Activated CD4-positive, alpha-beta T cell treated with anti-CD3 and anti-CD28 coated beads, Interleukin-2, amount 10 ng/mL, durations not matched to agents 7 days and 5 days (primary cell): ENCODE data around the gene MPZL2. TPM values are rescaled to one million over a fixed set of nuclear protein-coding genes. Genes with fewer than 3 reads are reported as not detected.

Source experiments
- CTCF ChIA-PET: fragments of 350-600 bp; sonication (Branson Sonifier 250); formaldehyde crosslinking; loops from one replicate; lab custom pipeline; 2021; ENCODE audit warnings: antibody characterized with exemption; lab: Charles Lee
- POLR2A ChIA-PET: fragments of 350-600 bp; sonication (Branson Sonifier 250); formaldehyde crosslinking; loops from one replicate; lab custom pipeline; 2021; ENCODE audit warnings: antibody characterized with exemption; lab: Charles Lee
- DNase-seq: peaks from one replicate; pipeline ENCODE4 v3.0.0-alpha.2; 2020
- H3K27ac Mint-ChIP-seq: one replicate; pipeline ENCODE4 v1.8.0; 2021; ENCODE audit warnings: mild to moderate bottlenecking, moderate library complexity, mixed read lengths
- H3K27me3 Mint-ChIP-seq: one replicate; pipeline ENCODE4 v1.8.0; 2021; ENCODE audit warnings: mixed read lengths
- H3K36me3 Mint-ChIP-seq: one replicate; pipeline ENCODE4 v1.8.0; 2021; ENCODE audit warnings: low read depth, mixed read lengths
- H3K4me1 Mint-ChIP-seq: one replicate; pipeline ENCODE4 v1.8.0; 2021; ENCODE audit warnings: mixed read lengths
- H3K4me3 Mint-ChIP-seq: one replicate; pipeline ENCODE4 v1.8.0; 2021; ENCODE audit warnings: mild to moderate bottlenecking, moderate library complexity, mixed read lengths
- H3K9me3 Mint-ChIP-seq: one replicate; pipeline ENCODE4 v1.8.0; 2021; ENCODE audit warnings: mixed read lengths
- total RNA-seq, 2 experiments: library from RNA; stranded (reverse); gene quantifications; one replicate each; pipeline ENCODE4 v1.2.3, GENCODE V29; 2021

Gene MPZL2
- total RNA-seq, 2 experiments from 2014 or later: 5.5 to 6.0 TPM

GRCh38 chr11:118226781-118227180, 37.3 kb downstream of the MPZL2 start:
- H3K9me3 Mint-ChIP-seq: peaks cover 5% of the 10 kb centered on the region
- H3K27ac Mint-ChIP-seq: no peak overlapping the region
- DNase-seq: peak; percentile 45
- ChIA-PET POLR2A (interaction anchor here (0.6 to 1.2 kb wide), 2 partner anchors 12 to 1456 kb away, joined by 5 to 6 read pairs; no protein-coding TSS in a partner anchor), CTCF (interaction anchor here (0.8 to 3.9 kb wide), 8 partner anchors 10 to 41 kb away, joined by 3 to 18 read pairs (median 6); no protein-coding TSS in a partner anchor)
- peaks cover 52% of the 10 kb centered on the region for H3K4me1 Mint-ChIP-seq
- no peaks in the 10 kb centered on the region for H3K27me3 Mint-ChIP-seq
- peaks cover 63% of the 10 kb centered on the region for H3K36me3 Mint-ChIP-seq
- peak overlapping the region; percentile 36 for H3K4me3 Mint-ChIP-seq

GRCh38 chr11:118226296-118226695, 37.8 kb downstream of the MPZL2 start:
- ChIA-PET POLR2A (interaction anchor here (0.6 to 1.2 kb wide), 2 partner anchors 13 to 1455 kb away, joined by 5 to 6 read pairs; no protein-coding TSS in a partner anchor), CTCF (interaction anchor here (0.9 to 3.9 kb wide), 10 partner anchors 10 to 116 kb away, joined by 4 to 18 read pairs (median 7); partner anchors contain the start of gene CD3D)
- Mint-ChIP-seq H3K27ac (no peak overlapping the region), H3K9me3 (peaks cover 5% of the 10 kb centered on the region), H3K27me3 (no peaks in the 10 kb centered on the region), H3K36me3 (peaks cover 68% of the 10 kb centered on the region), H3K4me3 (peak overlapping the region; percentile 36), H3K4me1 (peaks cover 57% of the 10 kb centered on the region)
- no peak for DNase-seq

- Mint-ChIP-seq H3K27ac (no peak within 1 kb of the TSS), H3K9me3 (peaks cover 5% of the 10 kb centered on the region), H3K27me3 (no peaks in the 10 kb centered on the region), H3K4me3 (peak within 1 kb of the TSS; percentile 85), H3K4me1 (peaks cover 73% of the 10 kb centered on the region), H3K36me3 (peaks cover 78% of the 10 kb centered on the region)
- POLR2A ChIA-PET: interaction anchor here (0.8 to 1.4 kb wide), 6 partner anchors 8 to 81 kb away, joined by 3 to 9 read pairs (median 6); partner anchors contain the start of gene MPZL3
- CTCF ChIA-PET: interaction anchor here (0.9 to 3.9 kb wide), 11 partner anchors 11 to 118 kb away, joined by 3 to 18 read pairs (median 4); partner anchors contain the start of genes CD3D and MPZL3
- DNase-seq: peak; percentile 88
Measured at GRCh38 chr11:118224511-118225188, 39.4 kb downstream of the MPZL2 start, which contains the start of gene JAML. JAML (minus strand) TSS chr11:118225011; CDS start chr11:118214866, 10,145 bp downstream.

DNA sequence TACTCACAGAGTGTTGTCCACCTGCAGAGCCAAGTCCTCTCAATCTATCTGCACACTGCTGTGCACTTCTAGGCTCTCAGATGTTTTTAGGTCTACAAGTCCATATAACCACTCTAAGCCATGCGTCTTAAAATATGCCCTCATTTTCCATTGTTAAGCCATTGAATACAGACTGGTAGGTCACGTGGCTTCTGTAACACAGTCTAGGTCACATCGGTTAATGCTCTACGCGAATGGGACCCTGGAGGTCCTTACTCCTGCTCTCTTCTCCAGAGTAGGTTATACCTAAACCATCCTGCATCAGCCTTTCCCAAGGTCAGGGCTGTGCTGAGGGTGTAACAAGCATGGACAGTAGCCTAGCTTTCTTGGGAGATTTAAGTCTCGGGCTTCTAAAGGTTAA, 40.1 kb downstream of the MPZL2 start:
- peaks cover 78% of the 10 kb centered on the region for H3K36me3 Mint-ChIP-seq
- peaks cover 80% of the 10 kb centered on the region for H3K4me1 Mint-ChIP-seq
- no peak overlapping the region for H3K27ac Mint-ChIP-seq
- ChIA-PET POLR2A (interaction anchor here (0.8 to 1.4 kb wide), 3 partner anchors 10 to 28 kb away, joined by 5 to 9 read pairs (median 7); partner anchors contain the start of gene MPZL3), CTCF (interaction anchor here (0.9 to 3.9 kb wide), 8 partner anchors 10 to 118 kb away, joined by 3 to 18 read pairs (median 4); partner anchors contain the start of genes CD3D and MPZL3)
- peaks cover 5% of the 10 kb centered on the region for H3K9me3 Mint-ChIP-seq
- H3K27me3 Mint-ChIP-seq: no peaks in the 10 kb centered on the region
- H3K4me3 Mint-ChIP-seq: peak overlapping the region; percentile 85
- peak; percentile 56 for DNase-seq

- H3K36me3 Mint-ChIP-seq: peaks cover 80% of the 10 kb centered on the region
- ChIA-PET CTCF (interaction anchor here (1.2 to 3.9 kb wide), 4 partner anchors 10 to 33 kb away, joined by 4 to 18 read pairs (median 5); partner anchors contain the start of gene MPZL3), POLR2A (interaction anchor here (1.2 kb wide), 1 partner anchor 24 kb away, joined by 7 read pairs; no protein-coding TSS in a partner anchor)
- no peak for DNase-seq
- peaks cover 82% of the 10 kb centered on the region for H3K4me1 Mint-ChIP-seq
- peaks cover 5% of the 10 kb centered on the region for H3K9me3 Mint-ChIP-seq
- no peak overlapping the region for H3K27ac Mint-ChIP-seq
- no peaks in the 10 kb centered on the region for H3K27me3 Mint-ChIP-seq
- H3K4me3 Mint-ChIP-seq: peak overlapping the region; percentile 85
Measured at GRCh38 chr11:118223570-118223969, 40.5 kb downstream of the MPZL2 start.

GRCh38 chr11:118222437-118222836, 41.7 kb downstream of the MPZL2 start:
- ChIA-PET CTCF (interaction anchor here (1.2 to 2.2 kb wide), 5 partner anchors 11 to 24 kb away, joined by 3 to 10 read pairs (median 6); no protein-coding TSS in a partner anchor), POLR2A (interaction anchor here (0.7 kb wide), 1 partner anchor 27 kb away, joined by 3 read pairs; no protein-coding TSS in a partner anchor)
- peak overlapping the region; percentile 90 for H3K27ac Mint-ChIP-seq
- peak overlapping the region; percentile 85 for H3K4me3 Mint-ChIP-seq
- peaks cover 75% of the 10 kb centered on the region for H3K36me3 Mint-ChIP-seq
- DNase-seq: no peak
- no peaks in the 10 kb centered on the region for H3K27me3 Mint-ChIP-seq
- H3K4me1 Mint-ChIP-seq: peaks cover 82% of the 10 kb centered on the region
- H3K9me3 Mint-ChIP-seq: peaks cover 5% of the 10 kb centered on the region

DNA sequence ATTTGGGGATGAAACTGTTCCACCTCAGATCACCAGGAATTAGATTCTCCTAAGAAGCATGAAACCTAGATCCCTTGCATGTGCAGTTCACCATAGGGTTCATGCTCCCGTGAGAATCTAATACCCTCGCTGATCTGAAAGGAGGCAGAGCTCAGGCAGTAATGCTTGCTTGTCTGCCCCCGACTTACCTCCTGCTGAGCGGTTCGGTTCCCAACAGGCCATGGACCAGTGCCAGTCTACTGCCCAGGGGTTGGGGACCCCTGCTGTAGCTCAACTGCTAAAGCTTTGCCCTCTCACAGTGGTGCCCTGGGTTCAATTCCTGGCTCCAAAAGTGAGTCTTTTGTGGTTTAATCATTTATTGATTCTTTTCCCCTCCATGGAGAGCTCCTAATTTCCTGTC, 42.7 kb downstream of the MPZL2 start:
- Mint-ChIP-seq H3K4me1 (peaks cover 82% of the 10 kb centered on the region), H3K27me3 (no peaks in the 10 kb centered on the region), H3K27ac (peak overlapping the region; percentile 64), H3K36me3 (peaks cover 70% of the 10 kb centered on the region), H3K9me3 (peaks cover 5% of the 10 kb centered on the region), H3K4me3 (peak overlapping the region; percentile 34)
- ChIA-PET CTCF (interaction anchor here (1.2 to 2.5 kb wide), 8 partner anchors 10 to 31 kb away, joined by 3 to 10 read pairs (median 6); partner anchors contain the start of gene MPZL3), POLR2A (interaction anchor here (0.7 kb wide), 1 partner anchor 28 kb away, joined by 3 read pairs; no protein-coding TSS in a partner anchor)
- no peak for DNase-seq

- Mint-ChIP-seq H3K27ac (peak overlapping the region; percentile 87), H3K36me3 (peaks cover 58% of the 10 kb centered on the region), H3K9me3 (no peaks in the 10 kb centered on the region), H3K27me3 (no peaks in the 10 kb centered on the region), H3K4me3 (peak overlapping the region; percentile 21), H3K4me1 (peaks cover 82% of the 10 kb centered on the region)
- DNase-seq: no peak
- CTCF ChIA-PET: interaction anchor here (1.0 to 2.5 kb wide), 7 partner anchors 10 to 76 kb away, joined by 3 to 10 read pairs (median 5); partner anchors contain the start of gene MPZL3
- POLR2A ChIA-PET: no interaction called here
Measured at GRCh38 chr11:118219732-118220131, 44.4 kb downstream of the MPZL2 start.

GRCh38 chr11:118219244-118219643, 44.9 kb downstream of the MPZL2 start:
- Mint-ChIP-seq H3K36me3 (peaks cover 58% of the 10 kb centered on the region), H3K4me1 (peaks cover 87% of the 10 kb centered on the region), H3K27me3 (no peaks in the 10 kb centered on the region), H3K27ac (peak overlapping the region; percentile 87), H3K4me3 (peak overlapping the region; percentile 21), H3K9me3 (no peaks in the 10 kb centered on the region)
- POLR2A ChIA-PET: no interaction called here
- no peak for DNase-seq
- CTCF ChIA-PET: interaction anchor here (1.0 to 2.5 kb wide), 8 partner anchors 11 to 76 kb away, joined by 3 to 10 read pairs (median 4); partner anchors contain the start of gene MPZL3

- DNase-seq: peak; percentile 33
Measured at GRCh38 chr11:118217575-118217974, 46.5 kb downstream of the MPZL2 start.

DNA sequence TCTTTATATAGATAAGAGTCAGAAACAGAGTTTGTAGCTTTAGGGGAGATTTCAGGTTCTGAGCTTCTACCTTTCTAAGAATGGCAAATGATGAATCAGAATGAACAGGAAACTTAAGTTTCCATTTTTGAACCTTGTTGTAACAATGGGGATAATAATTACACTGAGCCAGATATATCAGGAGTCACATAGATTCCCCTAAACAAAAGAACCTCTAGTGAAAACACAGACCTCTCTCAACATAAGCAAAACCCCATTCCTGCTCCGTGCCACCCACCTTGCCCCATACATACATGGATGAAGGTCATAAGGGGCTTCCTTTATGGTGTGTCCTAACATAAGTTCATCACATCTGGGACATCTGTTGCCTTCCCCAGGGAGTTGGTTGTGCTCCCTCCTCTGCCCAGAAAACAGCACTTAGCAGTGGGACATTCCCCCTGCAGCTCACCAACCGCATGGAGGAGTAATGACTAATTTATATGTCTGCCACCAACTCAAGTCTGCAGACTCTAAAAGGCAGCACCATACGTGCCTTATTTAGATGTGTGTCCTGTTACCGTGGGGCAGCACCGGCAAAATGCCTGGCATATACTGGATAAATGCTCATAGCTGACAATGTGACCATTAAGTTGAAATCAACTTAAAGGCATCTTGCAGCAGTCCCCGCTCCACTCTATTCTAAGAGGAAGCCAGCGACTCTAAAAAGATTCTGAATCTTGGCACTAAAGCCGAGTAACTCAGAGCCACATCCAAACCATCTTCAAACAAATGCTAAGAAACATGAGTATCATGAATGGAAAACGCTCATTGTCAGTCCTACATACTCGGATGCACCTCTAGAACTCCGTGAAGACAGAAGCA, 47.2 kb downstream of the MPZL2 start:
- H3K27me3 Mint-ChIP-seq: no peaks in the 10 kb centered on the region
- H3K27ac Mint-ChIP-seq: peak overlapping the region; percentile 95
- peaks cover 96% of the 10 kb centered on the region for H3K4me1 Mint-ChIP-seq
- ChIA-PET CTCF (interaction anchor here (0.6 to 4.8 kb wide), 13 partner anchors 9 to 1005 kb away, joined by 3 to 25 read pairs (median 4); partner anchors contain the start of gene MPZL2), POLR2A (interaction anchor here (1.0 kb wide), 2 partner anchors 8 to 15 kb away, joined by 3 to 7 read pairs; partner anchors contain the start of gene JAML)
- no peaks in the 10 kb centered on the region for H3K9me3 Mint-ChIP-seq
- H3K36me3 Mint-ChIP-seq: peaks cover 65% of the 10 kb centered on the region
- DNase-seq: peak; percentile 49
- peak overlapping the region; percentile 72 for H3K4me3 Mint-ChIP-seq

More at GRCh38 chr11:118217575-118217974, 46.5 kb downstream of the MPZL2 start:
- no peaks in the 10 kb centered on the region for H3K9me3 Mint-ChIP-seq
- H3K27me3 Mint-ChIP-seq: no peaks in the 10 kb centered on the region
- ChIA-PET CTCF (interaction anchor here (1.1 to 1.5 kb wide), 3 partner anchors 9 to 47 kb away, joined by 4 to 9 read pairs (median 9); partner anchors contain the start of gene MPZL2), POLR2A (no interaction called here)
- H3K4me1 Mint-ChIP-seq: peaks cover 95% of the 10 kb centered on the region
- peaks cover 64% of the 10 kb centered on the region for H3K36me3 Mint-ChIP-seq
- H3K4me3 Mint-ChIP-seq: peak overlapping the region; percentile 72
- peak overlapping the region; percentile 95 for H3K27ac Mint-ChIP-seq
